Nephron (organoid): ENCODE data around the gene KCNQ1OT1.

Experiments
- H3K27ac Mint-ChIP-seq, 3 experiments: 2 replicates each; pipeline ENCODE4 v1.8.0; 2020; ENCODE audit warnings: mixed read lengths in 3 of 3, mild to moderate bottlenecking in 2 of 3, moderate library complexity in 1 of 3
- H3K27me3 Mint-ChIP-seq: 2 replicates; pipeline ENCODE4 v1.8.0; 2021; ENCODE audit warnings: low read depth, mild to moderate bottlenecking, moderate library complexity, mixed read lengths
- H3K36me3 Mint-ChIP-seq: 2 replicates; pipeline ENCODE4 v1.8.0; 2020; ENCODE audit warnings: low read depth, mixed read lengths
- H3K4me1 Mint-ChIP-seq: 2 replicates; pipeline ENCODE4 v1.8.0; 2020; ENCODE audit warnings: mixed read lengths
- H3K4me3 Mint-ChIP-seq, 3 experiments: 2 replicates each; pipeline ENCODE4 v1.8.0; 2020; ENCODE audit warnings: mild to moderate bottlenecking in 3 of 3, mixed read lengths in 3 of 3, moderate library complexity in 2 of 3
- H3K9me3 Mint-ChIP-seq: 2 replicates; pipeline ENCODE4 v1.8.0; 2020; ENCODE audit warnings: mixed read lengths
- TF ChIP-seq, protein P1 (sequence below), 3 experiments: fragments of 200-600 bp; sonication (generic); IDR thresholded peaks; one replicate each; pipeline ENCODE4 v1.5.0; 2021; ENCODE audit warnings: antibody characterized with exemption in 3 of 3; ENCODE audit not compliant: unreplicated experiment in 3 of 3

KCNQ1OT1 gene

DNA sequence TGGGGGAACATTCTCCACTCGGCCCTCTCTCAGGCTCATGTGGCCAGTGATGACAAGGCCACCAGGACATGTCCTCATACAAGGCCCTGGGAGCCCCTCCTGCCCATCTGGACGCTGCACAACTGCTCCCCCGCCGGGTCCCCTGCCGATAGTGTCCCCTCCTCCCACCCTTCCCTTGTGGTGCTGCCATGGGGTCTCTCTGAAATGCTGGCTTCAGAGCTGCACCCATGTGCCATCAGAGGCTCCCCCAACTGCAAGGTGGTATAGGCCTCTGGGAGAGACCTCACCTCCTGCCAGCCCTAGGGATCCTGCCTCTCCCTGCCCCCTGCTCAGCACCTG lies 113.0 kb downstream of the KCNQ1OT1 start:
- Mint-ChIP-seq H3K4me1 (no peaks in the 10 kb centered on the region), H3K9me3 (no peaks in the 10 kb centered on the region), H3K27ac (no peak overlapping the region), H3K4me3 (no peak overlapping the region), H3K27me3 (peaks cover 11% of the 10 kb centered on the region), H3K36me3 (no peaks in the 10 kb centered on the region)
- TF ChIP-seq, protein P1, sequence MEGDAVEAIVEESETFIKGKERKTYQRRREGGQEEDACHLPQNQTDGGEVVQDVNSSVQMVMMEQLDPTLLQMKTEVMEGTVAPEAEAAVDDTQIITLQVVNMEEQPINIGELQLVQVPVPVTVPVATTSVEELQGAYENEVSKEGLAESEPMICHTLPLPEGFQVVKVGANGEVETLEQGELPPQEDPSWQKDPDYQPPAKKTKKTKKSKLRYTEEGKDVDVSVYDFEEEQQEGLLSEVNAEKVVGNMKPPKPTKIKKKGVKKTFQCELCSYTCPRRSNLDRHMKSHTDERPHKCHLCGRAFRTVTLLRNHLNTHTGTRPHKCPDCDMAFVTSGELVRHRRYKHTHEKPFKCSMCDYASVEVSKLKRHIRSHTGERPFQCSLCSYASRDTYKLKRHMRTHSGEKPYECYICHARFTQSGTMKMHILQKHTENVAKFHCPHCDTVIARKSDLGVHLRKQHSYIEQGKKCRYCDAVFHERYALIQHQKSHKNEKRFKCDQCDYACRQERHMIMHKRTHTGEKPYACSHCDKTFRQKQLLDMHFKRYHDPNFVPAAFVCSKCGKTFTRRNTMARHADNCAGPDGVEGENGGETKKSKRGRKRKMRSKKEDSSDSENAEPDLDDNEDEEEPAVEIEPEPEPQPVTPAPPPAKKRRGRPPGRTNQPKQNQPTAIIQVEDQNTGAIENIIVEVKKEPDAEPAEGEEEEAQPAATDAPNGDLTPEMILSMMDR (IDR thresholded peaks at IDR 0.05; ENCODE audit: unreplicated experiment in 3 of 3), result no peak

DNA sequence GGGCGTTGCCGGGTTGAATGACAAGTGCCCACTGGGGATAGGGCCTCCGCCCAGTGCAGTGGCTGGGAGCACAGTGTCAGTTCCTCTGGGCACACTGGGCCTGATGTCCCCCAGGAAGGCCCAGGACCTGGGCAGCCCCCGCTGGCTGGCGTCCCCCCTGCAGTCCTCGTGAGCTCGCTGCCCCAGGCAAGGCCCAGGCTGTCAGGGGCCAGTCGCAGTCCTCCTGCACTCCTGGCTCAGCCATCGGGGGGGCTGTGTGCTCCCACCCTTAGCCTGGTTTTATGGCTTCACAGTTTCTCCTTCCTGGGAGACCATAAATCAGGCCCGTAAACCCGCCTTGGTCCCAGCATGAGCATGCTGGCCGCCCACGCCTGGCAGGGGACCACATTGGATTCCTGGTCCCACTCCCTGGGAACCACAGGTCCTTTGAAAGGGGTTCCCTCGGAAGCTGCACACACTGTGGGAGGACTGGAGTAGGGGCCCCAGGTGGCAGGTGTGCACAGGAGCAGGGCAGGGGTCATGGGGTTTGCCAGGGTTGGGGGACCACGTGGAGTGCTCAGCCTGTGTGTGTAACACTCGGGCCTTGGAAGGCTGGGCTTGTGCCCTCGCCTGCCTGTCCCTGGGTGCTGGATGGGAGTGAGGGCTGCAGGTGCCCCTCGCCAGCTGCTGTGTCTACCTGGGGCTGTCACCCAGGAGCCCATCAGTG lies 113.6 kb downstream of the KCNQ1OT1 start:
- TF ChIP-seq, protein P1 (IDR thresholded peaks at IDR 0.05; ENCODE audit: unreplicated experiment in 3 of 3), result no peak
- H3K4me3 Mint-ChIP-seq, result no peak overlapping the region
- no peaks in the 10 kb centered on the region for H3K4me1 Mint-ChIP-seq
- H3K9me3 Mint-ChIP-seq, result no peaks in the 10 kb centered on the region
- H3K27ac Mint-ChIP-seq, result no peak overlapping the region
- no peaks in the 10 kb centered on the region for H3K36me3 Mint-ChIP-seq
- H3K27me3 Mint-ChIP-seq, result peaks cover 8% of the 10 kb centered on the region

DNA sequence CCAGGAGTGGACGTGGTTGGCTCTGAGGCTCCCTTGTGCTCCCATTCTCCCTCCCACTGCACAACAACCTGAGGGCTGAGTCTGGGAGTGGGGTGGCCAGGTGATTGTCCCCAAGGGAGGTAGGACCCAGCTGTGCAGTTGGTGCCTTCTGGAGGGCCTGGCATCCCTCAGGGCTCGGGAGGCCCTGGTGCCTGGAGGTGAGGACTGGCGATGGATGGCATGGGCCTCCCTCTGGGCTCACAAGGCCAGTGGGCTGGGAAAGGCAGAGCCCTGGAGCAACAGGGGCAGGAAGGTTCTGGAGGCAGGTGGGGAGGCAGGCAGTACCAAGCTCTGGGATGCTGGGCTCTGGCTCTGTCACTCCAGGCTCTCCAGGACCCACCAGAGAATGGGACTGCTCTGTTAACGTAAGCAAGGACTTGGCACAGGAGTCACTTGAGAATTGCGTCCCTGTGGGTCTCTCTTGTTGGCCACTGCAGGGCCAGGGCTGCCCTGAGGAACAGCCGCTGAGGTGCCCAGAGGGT lies 114.2 kb downstream of the KCNQ1OT1 start:
- H3K27ac Mint-ChIP-seq, result no peak overlapping the region
- H3K9me3 Mint-ChIP-seq, result no peaks in the 10 kb centered on the region
- H3K4me3 Mint-ChIP-seq, result no peak overlapping the region
- H3K36me3 Mint-ChIP-seq, result no peaks in the 10 kb centered on the region
- H3K4me1 Mint-ChIP-seq, result no peaks in the 10 kb centered on the region
- TF ChIP-seq, protein P1 (IDR thresholded peaks at IDR 0.05; ENCODE audit: unreplicated experiment in 3 of 3), result no peak
- H3K27me3 Mint-ChIP-seq, result peaks cover 3% of the 10 kb centered on the region

DNA sequence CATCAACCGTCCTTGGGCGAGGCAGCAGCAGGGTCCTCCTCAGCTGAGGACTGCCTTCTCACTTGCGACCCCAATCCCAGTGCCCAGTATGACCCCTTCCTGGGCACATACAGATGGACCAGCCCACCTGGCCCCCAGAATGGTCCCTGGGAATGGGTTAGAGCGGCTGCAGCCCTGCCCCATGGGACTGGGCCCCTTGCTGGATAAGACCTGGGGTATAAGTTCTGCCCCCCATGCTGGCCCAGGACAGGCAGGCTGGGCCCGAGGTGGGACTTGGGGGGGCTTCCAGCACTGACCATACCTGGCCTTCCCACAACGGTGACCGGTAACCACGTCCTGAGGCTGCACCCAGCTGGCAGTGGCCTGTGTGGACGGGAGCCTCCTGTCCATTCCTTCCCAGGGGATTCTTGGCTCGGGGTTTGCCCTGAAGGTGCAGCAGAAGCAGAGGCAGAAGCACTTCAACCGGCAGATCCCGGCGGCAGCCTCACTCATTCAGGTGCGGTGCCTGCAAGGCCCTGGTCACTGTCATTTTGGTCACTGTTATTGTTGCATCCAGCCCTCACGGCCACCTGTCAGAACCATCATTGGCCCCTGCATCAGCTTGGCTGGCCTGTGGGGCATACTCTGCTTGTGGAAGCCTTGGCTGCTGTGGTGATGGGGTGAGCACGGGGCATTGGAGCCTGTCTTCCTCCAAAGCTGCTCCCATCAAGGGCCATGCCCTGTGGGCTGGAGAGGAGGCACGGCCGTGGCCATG lies 114.8 kb downstream of the KCNQ1OT1 start:
- no peak overlapping the region for H3K4me3 Mint-ChIP-seq
- no peaks in the 10 kb centered on the region for H3K4me1 Mint-ChIP-seq
- H3K27me3 Mint-ChIP-seq, result no peaks in the 10 kb centered on the region
- TF ChIP-seq, protein P1 (IDR thresholded peaks at IDR 0.05; ENCODE audit: unreplicated experiment in 3 of 3), result no peak
- no peak overlapping the region for H3K27ac Mint-ChIP-seq
- H3K36me3 Mint-ChIP-seq, result no peaks in the 10 kb centered on the region
- H3K9me3 Mint-ChIP-seq, result no peaks in the 10 kb centered on the region

DNA sequence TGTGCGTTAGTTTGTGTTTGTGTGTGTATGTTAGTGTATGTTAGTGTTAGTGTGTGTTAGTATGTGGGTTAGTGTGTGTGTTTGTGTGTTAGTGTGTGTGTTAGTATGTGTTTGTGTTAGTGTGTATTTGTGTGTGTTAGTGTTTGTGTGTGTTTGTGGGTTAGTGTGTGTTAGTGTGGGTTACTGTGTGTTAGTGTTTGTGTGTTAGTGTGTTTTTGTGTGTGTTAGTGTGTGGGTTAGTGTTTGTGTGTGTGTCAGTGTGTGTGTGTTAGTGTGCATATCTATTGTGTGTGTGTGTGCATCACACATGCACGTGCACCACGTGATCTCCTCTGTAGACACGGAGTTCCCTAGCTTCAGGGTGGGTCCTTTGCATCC lies 115.4 kb downstream of the KCNQ1OT1 start:
- no peak overlapping the region for H3K4me3 Mint-ChIP-seq
- no peaks in the 10 kb centered on the region for H3K9me3 Mint-ChIP-seq
- H3K27ac Mint-ChIP-seq, result no peak overlapping the region
- H3K27me3 Mint-ChIP-seq, result no peaks in the 10 kb centered on the region
- H3K36me3 Mint-ChIP-seq, result no peaks in the 10 kb centered on the region
- no peaks in the 10 kb centered on the region for H3K4me1 Mint-ChIP-seq
- TF ChIP-seq, protein P1 (IDR thresholded peaks at IDR 0.05; ENCODE audit: unreplicated experiment in 3 of 3), result no peak
